ENCODE data around the gene BRINP3. TPM values are rescaled to one million over a fixed set of nuclear protein-coding genes. Genes with fewer than 3 reads are reported as not detected.

The BRINP3 gene
- total and polyA plus RNA-seq, 9 of the 15 experiments (the other 6 are each of a cell fraction or from before 2014, with no cell fraction given): 0.09 to 0.75 (median 0.19) TPM; not detected in 1

GRCh38 chr1:190067592-190067991, 410.1 kb downstream of the BRINP3 start:
- ATAC-seq: no peak
- no peaks in the 10 kb centered on the region for H3K4me1 ChIP-seq (replicated peaks in 1 of 2; ENCODE audit: control insufficient read depth in 2 of 2, insufficient read depth in 2 of 2, low read length in 2 of 2)
- H3K27me3 ChIP-seq (ENCODE audit: control insufficient read depth in 2 of 2, insufficient read depth in 2 of 2, low read length in 2 of 2): no peaks in the 10 kb centered on the region
- POLR2A ChIA-PET: no interaction called here
- BruUV-seq (replicated peaks): no TSS peak
- CTCF ChIA-PET (ENCODE audit: low intra/inter-chr PET ratio): no interaction called here
- no peak for FAIRE-seq
- no peak overlapping the region for H3K4me3 ChIP-seq
- intact Hi-C loops (cut with micrococcal nuclease) (no loop called here), in situ Hi-C loops (cut with MboI) (no loop called here)
- WGBS (ENCODE audit: insufficient coverage, low coverage, missing lambda C conversion rate): 0% methylated on average over 3 of the region's 3 CpGs
- no peaks in the 10 kb centered on the region for H3K36me3 ChIP-seq (ENCODE audit: control insufficient read depth, insufficient read depth, low read length)
- 0 out of 2 replicates have a peak, but pooled peaks cover 1% of the 10 kb centered on the region for H3K9me3 ChIP-seq (replicated peaks; ENCODE audit: control insufficient read depth, insufficient read depth, low read depth, low read length)
- H3K27ac ChIP-seq (ENCODE audit: extremely low read depth, low read depth, low read length): no peak overlapping the region
- no peak overlapping the region for H3K4me2 ChIP-seq (ENCODE audit: insufficient read depth, low read length)
- DNase-seq (ENCODE audit: extremely low read depth in 1 of 4, low spot score in 3 of 4): no peak
- H2AFZ ChIP-seq (ENCODE audit: low read depth, low read length): no peak overlapping the region
- H3K9ac ChIP-seq (ENCODE audit: insufficient read depth in 1 of 2, low read depth in 2 of 2, low read length in 2 of 2): no peak overlapping the region
- H3K9me1 ChIP-seq (ENCODE audit: control insufficient read depth, insufficient read depth, low read length): no peaks in the 10 kb centered on the region
- H4K20me1 ChIP-seq (replicated peaks; ENCODE audit: control insufficient read depth, insufficient read depth, low read length): no peaks in the 10 kb centered on the region
- no peaks in the 10 kb centered on the region for H3K79me2 ChIP-seq (ENCODE audit: control insufficient read depth, insufficient read depth, low read length)
- no peak for TF ChIP-seq BCL6 (CRISPR knock-in tag; IDR thresholded peaks at IDR 0.05)
- TF ChIP-seq CREB3 (tag; conservative IDR thresholded peaks at IDR 0.05; ENCODE audit: low read depth): no peak
- no peak for TF ChIP-seq PRDM10 (IDR thresholded peaks at IDR 0.05; ENCODE audit: partially characterized antibody)
- no peak for TF ChIP-seq BDP1 (IDR thresholded peaks at IDR 0.05; ENCODE audit: insufficient read depth, insufficient read length)
- no peak for TF ChIP-seq TFAM (CRISPR knock-in tag; conservative IDR thresholded peaks at IDR 0.05)
- TF ChIP-seq TEAD4 (IDR thresholded peaks at IDR 0.05; ENCODE audit: low read length): no peak
- TF ChIP-seq TEAD4 (CRISPR knock-in tag; IDR thresholded peaks at IDR 0.05; ENCODE audit: borderline replicate concordance): no peak
- no peak for TF ChIP-seq ZNF57 (CRISPR knock-in tag; IDR thresholded peaks at IDR 0.05)
- TF ChIP-seq CTCFL (IDR thresholded peaks at IDR 0.05; ENCODE audit: borderline replicate concordance, insufficient read depth, low read depth, low read length, poor library complexity, severe bottlenecking): no peak
- no peak for TF ChIP-seq STAT5A (IDR thresholded peaks at IDR 0.05; ENCODE audit: borderline replicate concordance, low read length)
- TF ChIP-seq RFX7 (CRISPR knock-in tag; IDR thresholded peaks at IDR 0.05): no peak
- no peak for TF ChIP-seq VEZF1 (CRISPR knock-in tag; IDR thresholded peaks at IDR 0.05)
- no peak for TF ChIP-seq NCOR1 (IDR thresholded peaks at IDR 0.05)
